Ovary (tissue), 3 donors: ENCODE data around the gene DENND4C.

Source experiments
- POLR2A ChIP-seq: fragments of 450-650 bp; IDR thresholded peaks from one replicate; pipeline ENCODE4 v1.6.1; 2017; ENCODE audit warnings: antibody characterized with exemption, mild to moderate bottlenecking, moderate library complexity
- TF ChIP-seq, protein P1 (sequence below), 3 donors: fragments of 450-650 bp in 2 of 3; fragments of 200-600 bp in 1 of 3; IDR thresholded peaks; one replicate each; pipeline versions ENCODE4 v1.5.1 to v1.8.0; 2016 to 2022; ENCODE audit warnings: antibody characterized with exemption in 3 of 3, mild to moderate bottlenecking in 1 of 3
- donor health status: DM: no; HTN: no; CAD: no.

GRCh38 chr9:19313573-19313972, 83.1 kb downstream of the DENND4C start:
- no peak for TF ChIP-seq POLR2A
- TF ChIP-seq, protein P1, sequence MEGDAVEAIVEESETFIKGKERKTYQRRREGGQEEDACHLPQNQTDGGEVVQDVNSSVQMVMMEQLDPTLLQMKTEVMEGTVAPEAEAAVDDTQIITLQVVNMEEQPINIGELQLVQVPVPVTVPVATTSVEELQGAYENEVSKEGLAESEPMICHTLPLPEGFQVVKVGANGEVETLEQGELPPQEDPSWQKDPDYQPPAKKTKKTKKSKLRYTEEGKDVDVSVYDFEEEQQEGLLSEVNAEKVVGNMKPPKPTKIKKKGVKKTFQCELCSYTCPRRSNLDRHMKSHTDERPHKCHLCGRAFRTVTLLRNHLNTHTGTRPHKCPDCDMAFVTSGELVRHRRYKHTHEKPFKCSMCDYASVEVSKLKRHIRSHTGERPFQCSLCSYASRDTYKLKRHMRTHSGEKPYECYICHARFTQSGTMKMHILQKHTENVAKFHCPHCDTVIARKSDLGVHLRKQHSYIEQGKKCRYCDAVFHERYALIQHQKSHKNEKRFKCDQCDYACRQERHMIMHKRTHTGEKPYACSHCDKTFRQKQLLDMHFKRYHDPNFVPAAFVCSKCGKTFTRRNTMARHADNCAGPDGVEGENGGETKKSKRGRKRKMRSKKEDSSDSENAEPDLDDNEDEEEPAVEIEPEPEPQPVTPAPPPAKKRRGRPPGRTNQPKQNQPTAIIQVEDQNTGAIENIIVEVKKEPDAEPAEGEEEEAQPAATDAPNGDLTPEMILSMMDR (IDR thresholded peaks at IDR 0.05), result no peak
